Upper lobe of right lung (tissue), 1 donor: ENCODE data around the gene FBXO8. TPM values are rescaled to one million over a fixed set of nuclear protein-coding genes. Genes with fewer than 3 reads are reported as not detected.
"Not testable (repeated sequence)": the region's sequence is repeated elsewhere in the genome, so short reads cannot be mapped to it uniquely, and the experiment has no call there.

Experiments used
- ATAC-seq: fragments of 200-7000 bp; cut with Tn5 transposase; one replicate; pipeline ENCODE4 v1.9.1; 2020; ENCODE audit warnings: mild to moderate bottlenecking, moderate library complexity
- DNase-seq: peaks from one replicate; pipeline ENCODE4 v3.0.0-alpha.2; 2020
- H3K27ac ChIP-seq: fragments of 200-600 bp; one replicate; pipeline ENCODE4 v1.8.0; 2022
- H3K27me3 ChIP-seq: fragments of 200-600 bp; one replicate; pipeline ENCODE4 v1.8.0; 2022; ENCODE audit warnings: mild to moderate bottlenecking
- H3K36me3 ChIP-seq: fragments of 200-600 bp; one replicate; pipeline ENCODE4 v1.8.0; 2022
- H3K4me1 ChIP-seq: fragments of 200-600 bp; one replicate; pipeline ENCODE4 v1.8.0; 2022
- H3K4me3 ChIP-seq: fragments of 200-600 bp; one replicate; pipeline ENCODE4 v1.8.0; 2022; ENCODE audit warnings: mild to moderate bottlenecking
- H3K9me3 ChIP-seq: fragments of 200-600 bp; one replicate; pipeline ENCODE4 v1.8.0; 2022
- CTCF ChIP-seq: fragments of 200-600 bp; IDR thresholded peaks from one replicate; pipeline ENCODE4 v1.8.0; 2022; ENCODE audit warnings: antibody characterized with exemption
- intact Hi-C: fragments of 100-400 bp; cut with DNase I; formaldehyde crosslinking; loops from one replicate; pipeline ENCODE4 v1.11.0; 2022
- total RNA-seq: library from RNA; stranded (reverse); fragmentation: NEBNext Ultra II Directional; extraction: Animal tissue kit (Norgen Biotek cat#: 25700); gene quantifications from one replicate; pipeline ENCODE4 v1.2.1, GENCODE V29; 2021
- donor health status: DM: no; HTN: yes; CAD: no; lungs with severe emphysema.

FBXO8 gene
- total RNA-seq, 1 donor from 2014 or later = 33.8 TPM

GRCh38 chr4:174262624-174263444 is 20.6 kb downstream of the FBXO8 start:
- Histone ChIP-seq H3K4me1 (no peaks in the 10 kb centered on the region), H3K4me3 (no peak overlapping the region), H3K9me3 (no peaks in the 10 kb centered on the region), H3K27me3 (no peaks in the 10 kb centered on the region), H3K36me3 (peaks cover 23% of the 10 kb centered on the region), H3K27ac (no peak overlapping the region)
- DNase-seq (no peak), ATAC-seq (no peak)
- intact Hi-C loops = no loop called here
- TF ChIP-seq CTCF = no peak

GRCh38 chr4:174261432-174261831 is 22.0 kb downstream of the FBXO8 start:
- peaks cover 30% of the 10 kb centered on the region for H3K36me3 ChIP-seq
- DNase-seq, H3K27me3 ChIP-seq, H3K27ac ChIP-seq, H3K4me3 ChIP-seq, intact Hi-C loops, ATAC-seq, H3K9me3 ChIP-seq, H3K4me1 ChIP-seq: not testable (repeated sequence)

- DNase-seq (no peak), ATAC-seq (no peak)
- no peak for TF ChIP-seq CTCF
- Histone ChIP-seq H3K9me3 (no peaks in the 10 kb centered on the region), H3K4me3 (no peak overlapping the region), H3K4me1 (no peaks in the 10 kb centered on the region), H3K36me3 (peaks cover 30% of the 10 kb centered on the region), H3K27ac (no peak overlapping the region), H3K27me3 (no peaks in the 10 kb centered on the region)
- intact Hi-C loops = no loop called here
Measured at GRCh38 chr4:174260099-174260498, 23.4 kb downstream of the FBXO8 start.

- Histone ChIP-seq H3K4me3 (no peak overlapping the region), H3K9me3 (no peaks in the 10 kb centered on the region), H3K4me1 (no peaks in the 10 kb centered on the region), H3K27ac (no peak overlapping the region), H3K36me3 (peaks cover 30% of the 10 kb centered on the region), H3K27me3 (no peaks in the 10 kb centered on the region)
- no peak for TF ChIP-seq CTCF
- DNase-seq (no peak), ATAC-seq (no peak)
- intact Hi-C loops = no loop called here
Measured at GRCh38 chr4:174259580-174259979, 23.9 kb downstream of the FBXO8 start.

- Histone ChIP-seq H3K9me3 (no peaks in the 10 kb centered on the region), H3K27me3 (no peaks in the 10 kb centered on the region), H3K4me3 (no peak overlapping the region), H3K36me3 (peaks cover 22% of the 10 kb centered on the region), H3K4me1 (no peaks in the 10 kb centered on the region), H3K27ac (no peak overlapping the region)
- ATAC-seq = no peak
- intact Hi-C loops = no loop called here
- TF ChIP-seq CTCF = no peak
- DNase-seq = no peak
Measured at GRCh38 chr4:174256277-174256713, 27.2 kb downstream of the FBXO8 start.

GRCh38 chr4:174255786-174256185 is 27.7 kb downstream of the FBXO8 start:
- H3K27ac ChIP-seq = no peak overlapping the region
- no peaks in the 10 kb centered on the region for H3K4me1 ChIP-seq
- H3K4me3 ChIP-seq = no peak overlapping the region
- no peak for ATAC-seq
- intact Hi-C loops = no loop called here
- no peaks in the 10 kb centered on the region for H3K9me3 ChIP-seq
- H3K27me3 ChIP-seq = no peaks in the 10 kb centered on the region
- no peak for TF ChIP-seq CTCF
- peaks cover 22% of the 10 kb centered on the region for H3K36me3 ChIP-seq
- no peak for DNase-seq
